MM.1S (cell line): ENCODE measurements around the gene KCNK13.

Experiments used
- DNase-seq: peaks from one replicate; pipeline ENCODE4 v3.0.0-alpha.2; 2015
- H2AFZ ChIP-seq: fragments of 300-600 bp; sonication (generic); 2 replicates; pipeline ENCODE4 v1.6.0; 2016; ENCODE audit warnings: antibody characterized with exemption, low read length
- H3F3A ChIP-seq: fragments of 300-600 bp; sonication (generic); 2 replicates; pipeline ENCODE4 v1.6.1; 2016; ENCODE audit warnings: mild to moderate bottlenecking, antibody characterized with exemption, low read length, moderate library complexity, mixed read lengths; ENCODE audit not compliant: insufficient read depth
- H3K27ac ChIP-seq: fragments of 300-600 bp; sonication (generic); 2 replicates; pipeline ENCODE4 v1.5.1; 2016; ENCODE audit warnings: mild to moderate bottlenecking, low read length
- H3K27me3 ChIP-seq: fragments of 300-600 bp; sonication (generic); replicated peaks from 2 replicates; pipeline ENCODE4 v1.6.0; 2016; ENCODE audit warnings: low read length; ENCODE audit not compliant: insufficient read depth
- H3K36me3 ChIP-seq: fragments of 300-600 bp; sonication (generic); replicated peaks from 2 replicates; pipeline ENCODE4 v1.6.1; 2016; ENCODE audit warnings: mild to moderate bottlenecking, low read length, mixed read lengths; ENCODE audit not compliant: insufficient read depth
- H3K4me1 ChIP-seq: fragments of 300-600 bp; sonication (generic); 2 replicates; pipeline ENCODE4 v1.6.1; 2016; ENCODE audit warnings: low read length, mixed read lengths
- H3K4me2 ChIP-seq: fragments of 300-600 bp; sonication (generic); 2 replicates; pipeline ENCODE4 v1.6.0; 2016; ENCODE audit warnings: low read depth, low read length
- H3K4me3 ChIP-seq: fragments of 300-600 bp; sonication (generic); 2 replicates; pipeline ENCODE4 v1.5.1; 2016; ENCODE audit warnings: low read length, mixed read lengths
- H3K79me2 ChIP-seq: fragments of 300-600 bp; sonication (generic); 2 replicates; pipeline ENCODE4 v1.6.1; 2016; ENCODE audit warnings: mixed run types, low read length, mixed read lengths
- H3K9ac ChIP-seq: fragments of 300-600 bp; sonication (generic); 2 replicates; pipeline ENCODE4 v1.6.1; 2016; ENCODE audit warnings: low read length, mixed read lengths
- H3K9me2 ChIP-seq: fragments of 300-600 bp; sonication (generic); replicated peaks from 2 replicates; pipeline ENCODE4 v1.6.1; 2016; ENCODE audit warnings: mild to moderate bottlenecking, low read length, mixed read lengths; ENCODE audit not compliant: insufficient read depth
- H3K9me3 ChIP-seq: fragments of 300-600 bp; sonication (generic); replicated peaks from 2 replicates; pipeline ENCODE4 v1.6.1; 2016; ENCODE audit warnings: mild to moderate bottlenecking, low read length, mixed read lengths; ENCODE audit not compliant: insufficient read depth
- H4K20me1 ChIP-seq: fragments of 300-600 bp; sonication (generic); 2 replicates; pipeline ENCODE4 v1.6.1; 2016; ENCODE audit warnings: mild to moderate bottlenecking, low read length, moderate library complexity, mixed read lengths; ENCODE audit not compliant: insufficient read depth
- EZH2 ChIP-seq: fragments of 300-600 bp; sonication (generic); optimal IDR thresholded peaks from 2 replicates; pipeline ENCODE3; 2017; ENCODE audit warnings: low read depth, mild to moderate bottlenecking, antibody characterized with exemption, low read length, mixed read lengths
- EZH2phosphoT487 ChIP-seq: fragments of 300-600 bp; sonication (generic); IDR thresholded peaks from 2 replicates; pipeline ENCODE4 v1.6.1; 2018; ENCODE audit warnings: antibody characterized with exemption, low read length
- TF ChIP-seq, protein P1 (sequence below): fragments of 300-600 bp; sonication (generic); IDR thresholded peaks from 2 replicates; pipeline ENCODE4 v1.5.1; 2016; ENCODE audit warnings: antibody characterized with exemption, low read length, mixed read lengths

Gene KCNK13

DNA sequence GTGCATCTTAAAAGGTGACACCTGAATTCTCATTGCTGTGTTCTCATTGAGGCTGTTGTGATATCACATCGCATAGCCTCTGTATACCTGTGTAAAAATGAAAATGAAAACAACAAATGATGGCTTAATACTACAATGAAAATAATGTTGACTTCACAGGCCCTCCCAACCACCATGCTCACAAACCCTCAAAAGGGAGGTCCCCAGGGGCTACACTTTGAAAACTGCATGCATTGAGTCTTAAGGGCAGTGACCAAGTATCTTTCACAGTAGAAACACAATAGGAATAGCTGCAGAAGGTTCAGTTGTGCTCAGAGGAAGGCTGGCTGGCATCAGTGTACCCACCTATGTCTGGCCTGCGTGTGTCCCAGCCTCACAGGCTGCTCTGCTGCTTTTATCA lies 27.6 kb upstream of the KCNK13 start:
- Histone ChIP-seq H3K4me3 (no peak overlapping the region), H3F3A (no peaks in the 10 kb centered on the region), H3K27ac (no peak overlapping the region), H3K79me2 (no peaks in the 10 kb centered on the region), H3K4me1 (no peaks in the 10 kb centered on the region), H4K20me1 (no peaks in the 10 kb centered on the region), H3K9ac (no peak overlapping the region), H3K9me2 (no peaks in the 10 kb centered on the region), H3K36me3 (no peaks in the 10 kb centered on the region), H3K4me2 (no peak overlapping the region), H3K27me3 (no peaks in the 10 kb centered on the region), H3K9me3 (no peaks in the 10 kb centered on the region), H2AFZ (no peak overlapping the region)
- no peak for TF ChIP-seq EZH2phosphoT487
- TF ChIP-seq, protein P1, sequence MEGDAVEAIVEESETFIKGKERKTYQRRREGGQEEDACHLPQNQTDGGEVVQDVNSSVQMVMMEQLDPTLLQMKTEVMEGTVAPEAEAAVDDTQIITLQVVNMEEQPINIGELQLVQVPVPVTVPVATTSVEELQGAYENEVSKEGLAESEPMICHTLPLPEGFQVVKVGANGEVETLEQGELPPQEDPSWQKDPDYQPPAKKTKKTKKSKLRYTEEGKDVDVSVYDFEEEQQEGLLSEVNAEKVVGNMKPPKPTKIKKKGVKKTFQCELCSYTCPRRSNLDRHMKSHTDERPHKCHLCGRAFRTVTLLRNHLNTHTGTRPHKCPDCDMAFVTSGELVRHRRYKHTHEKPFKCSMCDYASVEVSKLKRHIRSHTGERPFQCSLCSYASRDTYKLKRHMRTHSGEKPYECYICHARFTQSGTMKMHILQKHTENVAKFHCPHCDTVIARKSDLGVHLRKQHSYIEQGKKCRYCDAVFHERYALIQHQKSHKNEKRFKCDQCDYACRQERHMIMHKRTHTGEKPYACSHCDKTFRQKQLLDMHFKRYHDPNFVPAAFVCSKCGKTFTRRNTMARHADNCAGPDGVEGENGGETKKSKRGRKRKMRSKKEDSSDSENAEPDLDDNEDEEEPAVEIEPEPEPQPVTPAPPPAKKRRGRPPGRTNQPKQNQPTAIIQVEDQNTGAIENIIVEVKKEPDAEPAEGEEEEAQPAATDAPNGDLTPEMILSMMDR: no peak
- no peak for TF ChIP-seq EZH2
- no peak for DNase-seq

DNA sequence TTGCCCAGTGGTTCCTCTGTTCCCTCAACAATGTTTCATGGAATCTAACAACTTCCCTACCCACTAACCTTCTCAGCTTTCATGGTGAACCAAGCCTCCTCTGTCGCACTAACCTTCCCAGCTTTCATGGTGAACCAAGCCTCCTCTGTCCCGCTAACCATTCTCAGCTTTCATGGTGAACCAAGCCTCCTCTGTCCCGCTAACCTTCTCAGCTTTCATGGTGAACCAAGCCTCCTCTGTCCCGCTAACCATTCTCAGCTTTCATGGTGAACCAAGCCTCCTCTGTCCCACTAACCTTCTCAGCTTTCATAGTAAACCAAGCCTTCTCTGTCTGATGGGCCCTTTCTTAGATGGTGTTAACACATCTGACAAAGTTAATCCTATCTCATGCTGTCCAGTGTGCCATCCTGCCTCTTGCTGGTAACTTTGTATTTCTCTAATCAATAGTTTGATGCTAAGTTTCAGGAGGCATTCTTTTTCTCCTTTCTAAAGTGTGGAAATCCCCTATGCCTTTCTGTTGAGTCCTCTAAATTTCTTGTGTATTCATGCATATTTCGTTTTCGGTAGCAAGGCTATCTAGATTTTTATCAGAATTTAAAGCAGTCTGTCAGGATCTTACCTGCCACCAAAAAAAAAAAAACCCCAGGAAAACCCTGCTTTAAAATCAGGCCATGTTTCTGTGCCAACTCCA lies 26.8 kb upstream of the KCNK13 start:
- no peak overlapping the region for H3K9ac ChIP-seq
- H3F3A ChIP-seq: no peaks in the 10 kb centered on the region
- no peak for DNase-seq
- H3K9me3 ChIP-seq: no peaks in the 10 kb centered on the region
- no peak overlapping the region for H3K4me2 ChIP-seq
- no peaks in the 10 kb centered on the region for H3K4me1 ChIP-seq
- no peaks in the 10 kb centered on the region for H3K36me3 ChIP-seq
- TF ChIP-seq, protein P1: no peak
- TF ChIP-seq EZH2 (no peak), EZH2phosphoT487 (no peak)
- no peaks in the 10 kb centered on the region for H3K27me3 ChIP-seq
- no peak overlapping the region for H3K27ac ChIP-seq
- no peaks in the 10 kb centered on the region for H3K79me2 ChIP-seq
- H2AFZ ChIP-seq: no peak overlapping the region
- no peaks in the 10 kb centered on the region for H3K9me2 ChIP-seq
- no peaks in the 10 kb centered on the region for H4K20me1 ChIP-seq
- no peak overlapping the region for H3K4me3 ChIP-seq

DNA sequence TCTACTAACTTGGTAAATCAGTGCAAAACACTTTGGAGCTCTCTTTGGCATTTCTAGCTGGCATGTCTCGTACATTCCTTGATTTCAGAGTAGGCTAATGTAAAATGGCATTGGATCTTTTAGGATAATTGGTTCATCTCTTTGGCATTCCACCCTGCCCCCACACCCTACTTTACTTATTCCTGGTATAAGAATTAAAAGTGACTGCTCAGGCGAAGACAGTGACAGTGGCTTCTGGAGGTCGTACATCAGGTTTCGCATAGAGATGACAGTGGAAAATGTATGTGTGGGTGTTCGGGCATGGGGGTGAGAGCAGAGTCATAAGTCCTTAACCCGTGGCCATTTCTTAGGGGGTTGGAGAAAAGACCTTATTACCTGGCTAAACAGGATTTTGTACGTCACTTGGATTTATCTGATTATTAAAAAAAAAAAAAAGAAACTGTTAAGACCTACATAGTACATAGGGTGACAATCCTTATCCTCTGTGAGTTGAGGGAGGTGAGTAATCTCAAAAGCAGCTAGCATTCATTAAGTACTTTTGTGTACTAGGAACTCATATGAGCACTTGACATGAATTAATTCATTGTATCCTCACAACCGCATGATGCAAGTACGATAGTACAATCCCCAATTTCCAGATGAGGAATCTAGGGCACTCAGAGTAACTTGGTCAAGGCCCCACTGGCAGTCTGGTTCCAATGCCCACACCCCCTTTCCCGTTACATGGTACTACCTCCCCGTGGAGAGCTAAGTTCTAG lies 22.4 kb upstream of the KCNK13 start:
- Histone ChIP-seq H3K9me3 (no peaks in the 10 kb centered on the region), H3K4me2 (no peak overlapping the region), H2AFZ (no peak overlapping the region), H3K79me2 (no peaks in the 10 kb centered on the region), H3K9me2 (no peaks in the 10 kb centered on the region), H3K4me1 (no peaks in the 10 kb centered on the region), H3K9ac (no peak overlapping the region), H4K20me1 (no peaks in the 10 kb centered on the region), H3K27ac (no peak overlapping the region), H3K4me3 (no peak overlapping the region), H3K36me3 (no peaks in the 10 kb centered on the region), H3K27me3 (no peaks in the 10 kb centered on the region), H3F3A (no peaks in the 10 kb centered on the region)
- DNase-seq: no peak
- TF ChIP-seq EZH2phosphoT487: no peak
- TF ChIP-seq, protein P1: no peak
- no peak for TF ChIP-seq EZH2
